ENCODE results near the gene MLF2.

The MLF2 gene

GRCh38 chr12:6778217-6778573 is 25.3 kb upstream of the MLF2 start:
- DNase-seq (ENCODE audit: low spot score): no peak

- DNase-seq (ENCODE audit: low spot score): no peak
These were observed 24.4 kb upstream of the MLF2 start for GRCh38 chr12:6777386-6777785.

GRCh38 chr12:6775185-6776174 is 22.5 kb upstream of the MLF2 start:
- no peak for DNase-seq (ENCODE audit: low spot score)

GRCh38 chr12:6774499-6775062 is 21.6 kb upstream of the MLF2 start:
- DNase-seq (ENCODE audit: low spot score): no peak

- DNase-seq (ENCODE audit: low spot score): no peak
These were observed 20.8 kb upstream of the MLF2 start for GRCh38 chr12:6773590-6774351.

GRCh38 chr12:6772726-6773589 is 20.0 kb upstream of the MLF2 start:
- DNase-seq (ENCODE audit: low spot score): no peak

- DNase-seq (ENCODE audit: low spot score): no peak
These were observed 19.4 kb upstream of the MLF2 start, which contains the start of gene LAG3 for GRCh38 chr12:6772331-6772695. TSS of gene LAG3 (plus strand) at chr12:6772520. CDS start at chr12:6772853, 333 bp downstream.

- no peak for DNase-seq (ENCODE audit: low spot score)
These were observed 18.8 kb upstream of the MLF2 start for GRCh38 chr12:6771509-6772330.

GRCh38 chr12:6771091-6771495 is 18.2 kb upstream of the MLF2 start:
- no peak for DNase-seq (ENCODE audit: low spot score)

GRCh38 chr12:6770600-6770999 is 17.7 kb upstream of the MLF2 start:
- no peak for DNase-seq (ENCODE audit: low spot score)

GRCh38 chr12:6770094-6770493 is 17.2 kb upstream of the MLF2 start:
- no peak for DNase-seq (ENCODE audit: low spot score)

GRCh38 chr12:6769666-6770065 is 16.7 kb upstream of the MLF2 start:
- DNase-seq (ENCODE audit: low spot score): no peak

- DNase-seq (ENCODE audit: low spot score): no peak
These were observed 16.0 kb upstream of the MLF2 start for GRCh38 chr12:6768990-6769389.

- no peak for DNase-seq (ENCODE audit: low spot score)
These were observed 15.5 kb upstream of the MLF2 start for GRCh38 chr12:6768437-6768914.

GRCh38 chr12:6767353-6768319 is 14.7 kb upstream of the MLF2 start:
- DNase-seq (ENCODE audit: low spot score): peak; percentile 41

GRCh38 chr12:6766651-6767349 is 13.9 kb upstream of the MLF2 start:
- DNase-seq (ENCODE audit: low spot score): peak; percentile 73

- peak; percentile 54 for DNase-seq (ENCODE audit: low spot score)
These were observed 13.0 kb upstream of the MLF2 start, which contains the start of gene PTMS for GRCh38 chr12:6765634-6766581. TSS of gene PTMS (plus strand) at chr12:6766363. CDS start at chr12:6766706, 343 bp downstream.

Measured in RKO (cell line).